ENCODE results near the gene ACSM3.

- TF ChIP-seq CTCF (IDR thresholded peaks at IDR 0.05) (no peak), POLR2A (IDR thresholded peaks at IDR 0.05) (no peak)
These were observed 18.8 kb upstream of the ACSM3 start for GRCh38 chr16:20744922-20745440.

Measured in right lobe of liver (tissue), 4 donors.